Activated CD4-positive, alpha-beta T cell treated with anti-CD3 and anti-CD28 coated beads for 36 hours (primary cell): ENCODE data around the gene PLA2G12B. TPM values are rescaled to one million over a fixed set of nuclear protein-coding genes. Genes with fewer than 3 reads are reported as not detected.

Source experiments
- ATAC-seq: fragments of 200-7000 bp; cut with Tn5 transposase; one replicate; pipeline ENCODE4 v1.10.0; 2021; ENCODE audit warnings: mild to moderate bottlenecking, moderate library complexity
- CTCF ChIA-PET: fragments of 350-600 bp; sonication (Branson Sonifier 250); formaldehyde crosslinking; loops from one replicate; lab custom pipeline; 2021; ENCODE audit warnings: antibody characterized with exemption; lab: Charles Lee
- POLR2A ChIA-PET: fragments of 350-600 bp; sonication (Branson Sonifier 250); formaldehyde crosslinking; loops from one replicate; lab custom pipeline; 2021; ENCODE audit warnings: antibody characterized with exemption, inconsistent platforms; lab: Charles Lee
- DNase-seq: peaks from one replicate; pipeline ENCODE4 v3.0.0-alpha.2; 2020
- H3K27ac Mint-ChIP-seq: one replicate; pipeline ENCODE4 v1.8.0; 2021; ENCODE audit warnings: mixed read lengths
- H3K27me3 Mint-ChIP-seq: one replicate; pipeline ENCODE4 v1.8.0; 2021; ENCODE audit warnings: mixed read lengths
- H3K36me3 Mint-ChIP-seq: one replicate; pipeline ENCODE4 v1.8.0; 2021; ENCODE audit warnings: low read depth, mixed read lengths
- H3K4me1 Mint-ChIP-seq: one replicate; pipeline ENCODE4 v1.8.0; 2021; ENCODE audit warnings: mixed read lengths
- H3K4me3 Mint-ChIP-seq: one replicate; pipeline ENCODE4 v1.8.0; 2021; ENCODE audit warnings: mild to moderate bottlenecking, moderate library complexity, mixed read lengths
- H3K9me3 Mint-ChIP-seq: one replicate; pipeline ENCODE4 v1.8.0; 2021; ENCODE audit warnings: low read depth, mixed read lengths
- intact Hi-C, 2 experiments: fragments of 100-400 bp; cut with DNase I in 1 of 2; cut with micrococcal nuclease in 1 of 2; formaldehyde crosslinking; loops; one replicate each; pipeline versions ENCODE4 v1.14.2 to v1.15.1; 2022 to 2024; cut with DNase I, micrococcal nuclease
- total RNA-seq, 2 experiments: library from RNA; stranded (reverse); gene quantifications; one replicate each; pipeline ENCODE4 v1.2.3, GENCODE V29; 2021

The PLA2G12B gene
- total RNA-seq, 2 experiments from 2014 or later: not detected

DNA sequence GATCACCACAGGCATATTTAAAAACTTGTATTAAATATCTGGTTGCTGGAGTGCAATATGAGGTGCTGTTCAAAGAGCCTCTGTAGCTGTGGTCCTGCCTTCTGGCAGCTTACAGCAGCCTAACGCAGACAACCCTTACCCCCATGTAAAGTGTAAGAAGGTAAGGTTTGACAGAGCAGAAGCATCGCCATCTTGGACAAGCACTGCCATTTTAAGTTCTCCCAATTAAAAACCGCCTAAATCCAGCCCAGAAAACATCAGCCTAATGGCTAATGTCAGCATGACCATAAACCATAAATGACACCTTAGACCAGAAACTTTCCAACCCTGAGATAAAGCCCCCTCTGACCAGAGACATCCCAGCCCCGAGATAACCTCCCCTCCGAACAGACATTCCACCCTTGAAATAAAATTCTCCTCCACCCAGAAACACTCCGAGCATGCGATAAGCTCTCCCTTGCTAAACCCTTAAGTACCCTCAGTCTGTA lies 66.4 kb downstream of the PLA2G12B start:
- no peak for ATAC-seq
- no peaks in the 10 kb centered on the region for H3K27me3 Mint-ChIP-seq
- H3K9me3 Mint-ChIP-seq: no peaks in the 10 kb centered on the region
- peaks cover 15% of the 10 kb centered on the region for H3K4me1 Mint-ChIP-seq
- no peak for DNase-seq
- intact Hi-C loops: no loop called here
- peaks cover 14% of the 10 kb centered on the region for H3K36me3 Mint-ChIP-seq
- H3K27ac Mint-ChIP-seq: no peak overlapping the region
- CTCF ChIA-PET: interaction anchor here (0.6 to 1.3 kb wide), 3 partner anchors 30 to 276 kb away, joined by 3 to 5 read pairs (median 3); no protein-coding TSS in a partner anchor
- POLR2A ChIA-PET: no interaction called here
- no peak overlapping the region for H3K4me3 Mint-ChIP-seq

GRCh38 chr10:72887043-72887442 lies 67.6 kb downstream of the PLA2G12B start:
- intact Hi-C loops: no loop called here
- Mint-ChIP-seq H3K27ac (peak overlapping the region; percentile 10), H3K4me3 (peak overlapping the region; percentile 9), H3K27me3 (no peaks in the 10 kb centered on the region), H3K4me1 (peaks cover 15% of the 10 kb centered on the region), H3K9me3 (peaks cover 4% of the 10 kb centered on the region), H3K36me3 (peaks cover 14% of the 10 kb centered on the region)
- DNase-seq: peak; percentile 13
- ATAC-seq: peak; percentile 47
- ChIA-PET CTCF (no interaction called here), POLR2A (no interaction called here)

DNA sequence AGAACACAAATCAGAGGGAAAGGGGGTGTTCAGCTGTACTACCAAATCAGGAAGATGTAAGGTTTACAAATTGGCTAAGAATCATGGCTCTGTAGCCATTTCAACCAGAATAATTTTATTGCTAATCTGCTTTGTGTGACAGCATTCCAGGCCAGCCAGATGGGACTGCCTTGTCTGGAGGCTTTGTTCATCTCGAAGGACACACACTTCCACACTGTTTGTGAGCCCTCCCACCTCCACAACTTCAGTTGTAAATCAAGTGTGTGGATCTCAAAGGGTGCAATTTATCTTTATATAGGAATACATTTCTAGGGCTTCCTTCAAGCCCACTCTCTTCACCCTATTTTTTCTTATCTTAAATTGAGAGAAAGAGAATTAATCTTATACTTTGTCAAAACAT lies 68.0 kb downstream of the PLA2G12B start:
- H3K36me3 Mint-ChIP-seq: peaks cover 17% of the 10 kb centered on the region
- DNase-seq (no peak), ATAC-seq (no peak)
- peak overlapping the region; percentile 10 for H3K27ac Mint-ChIP-seq
- H3K9me3 Mint-ChIP-seq: peaks cover 8% of the 10 kb centered on the region
- H3K4me3 Mint-ChIP-seq: no peak overlapping the region
- ChIA-PET POLR2A (no interaction called here), CTCF (no interaction called here)
- no peaks in the 10 kb centered on the region for H3K27me3 Mint-ChIP-seq
- intact Hi-C loops: no loop called here
- H3K4me1 Mint-ChIP-seq: peaks cover 15% of the 10 kb centered on the region

DNA sequence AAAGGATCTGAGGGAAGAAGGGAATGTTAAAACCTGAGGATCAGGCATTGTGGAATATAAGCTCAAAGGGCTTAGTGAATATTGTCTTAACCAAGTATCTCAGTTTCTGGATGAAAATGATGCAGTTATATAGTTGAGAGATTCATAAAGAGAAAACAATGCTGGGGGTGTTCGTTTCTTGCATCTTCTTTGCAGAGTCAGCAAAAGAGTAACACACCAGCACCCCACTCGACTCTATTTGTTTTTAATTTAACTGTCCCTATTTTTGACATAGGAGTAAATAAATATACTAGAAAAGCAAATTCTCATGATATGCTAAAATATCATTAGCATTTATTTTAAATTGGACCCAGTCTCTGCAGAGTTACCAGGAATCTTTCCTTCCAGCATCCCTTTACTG lies 68.7 kb downstream of the PLA2G12B start:
- intact Hi-C loops: no loop called here
- CTCF ChIA-PET: interaction anchor here (1.0 kb wide), 1 partner anchor 12 kb away, joined by 3 read pairs; no protein-coding TSS in a partner anchor

More for the DNA sequence above, 68.7 kb downstream of the PLA2G12B start:
- POLR2A ChIA-PET: no interaction called here
- no peak for DNase-seq
- H3K4me3 Mint-ChIP-seq: no peak overlapping the region
- H3K4me1 Mint-ChIP-seq: peaks cover 15% of the 10 kb centered on the region
- ATAC-seq: no peak
- no peaks in the 10 kb centered on the region for H3K27me3 Mint-ChIP-seq
- peaks cover 12% of the 10 kb centered on the region for H3K9me3 Mint-ChIP-seq
- peaks cover 19% of the 10 kb centered on the region for H3K36me3 Mint-ChIP-seq
- no peak overlapping the region for H3K27ac Mint-ChIP-seq

Other genes starting within 250 kb of the PLA2G12B start
- not detected for gene OIT3, start 61.1 kb downstream of the PLA2G12B start, total RNA-seq
- gene P4HA1, start 142.1 kb upstream of the PLA2G12B start, total RNA-seq: 10 to 100 TPM; 51.8 to 58.5 TPM
- 1 to 10 TPM; 1.6 to 2.2 TPM for gene NUDT13, start 155.6 kb upstream of the PLA2G12B start, total RNA-seq
- gene ECD, start 213.2 kb upstream of the PLA2G12B start, total RNA-seq: 10 to 100 TPM; 41.0 to 50.7 TPM
- 10 to 100 TPM; 16.0 to 18.6 TPM for gene FAM149B1, start 213.3 kb upstream of the PLA2G12B start, total RNA-seq